K562 (cell line): ENCODE results near the gene CCT8L2. TPM values are rescaled to one million over a fixed set of nuclear protein-coding genes. Genes with fewer than 3 reads are reported as not detected.

ENCODE experiments used
- ATAC-seq: fragments of 200-7000 bp; cut with Tn5 transposase; 3 replicates; pipeline ENCODE4 v1.9.1; 2020; ENCODE audit warnings: moderate library complexity
- BruUV-seq: library from RNA; stranded (reverse); fragments of 400-500 nt; replicated peaks from 2 replicates; lab custom pipeline; 2021; lab: Mats Ljungman, UMichigan
- CTCF ChIA-PET: fragments of 300-600 bp; formaldehyde crosslinking; extraction: SDS; loops from one replicate; lab custom pipeline; 2021; ENCODE audit warnings: low intra/inter-chr PET ratio; lab: Yijun Ruan, JAX
- POLR2A ChIA-PET: fragments of 300-600, 350-650 bp; sonication (Branson Sonifier 250); formaldehyde crosslinking; extraction: SDS; loops from one replicate; lab custom pipeline; 2021; ENCODE audit warnings: antibody characterized with exemption, inconsistent platforms; lab: Yijun Ruan, JAX
- DNase-seq, 4 experiments: peaks; one replicate each; pipeline versions ENCODE4 v3.0.0 to v3.0.0-alpha.2; 2011 to 2018; ENCODE audit warnings: low spot score in 3 of 4, mixed read lengths in 3 of 4; ENCODE audit errors: extremely low read depth in 1 of 4
- FAIRE-seq: peaks from 2 replicates; lab custom pipeline; 2011; peaks lifted over from hg19 to GRCh38; lab: Jason Lieb, UNC
- H2AFZ ChIP-seq: 2 replicates; pipeline ENCODE4 v1.6.0; 2011; ENCODE audit warnings: low read depth, low read length, control low read depth, inconsistent platforms
- H3K27ac ChIP-seq: fragments of 200-600 bp; 3 replicates; pipeline ENCODE4 v1.8.0; 2011; ENCODE audit warnings: low read depth, mild to moderate bottlenecking, control low read depth, inconsistent platforms, low read length, moderate library complexity, mixed read lengths; ENCODE audit errors: extremely low read depth
- H3K27me3 ChIP-seq, 2 experiments: fragments of 300-600 bp in 1 of 2; 2 replicates in 1 of 2; 3 replicates in 1 of 2; pipeline versions ENCODE4 v1.6.0 to v1.8.0; 2011; ENCODE audit warnings: inconsistent platforms in 2 of 2, low read length in 2 of 2, mild to moderate bottlenecking in 1 of 2, mixed read lengths in 1 of 2, moderate library complexity in 1 of 2; ENCODE audit not compliant: control insufficient read depth in 2 of 2, insufficient read depth in 2 of 2
- H3K36me3 ChIP-seq: fragments of 300-600 bp; 3 replicates; pipeline ENCODE4 v1.8.0; 2011; ENCODE audit warnings: mild to moderate bottlenecking, low read length, inconsistent platforms; ENCODE audit not compliant: control insufficient read depth, insufficient read depth
- H3K4me1 ChIP-seq, 2 experiments: fragments of 200-600 bp in 1 of 2; replicated peaks in 1 of 2; 2 replicates in 1 of 2; 3 replicates in 1 of 2; pipeline versions ENCODE4 v1.5.1 to v1.8.0; 2011; ENCODE audit warnings: inconsistent platforms in 2 of 2, low read length in 2 of 2, mild to moderate bottlenecking in 1 of 2, mixed read lengths in 1 of 2, moderate library complexity in 1 of 2; ENCODE audit not compliant: control insufficient read depth in 2 of 2, insufficient read depth in 2 of 2
- H3K4me2 ChIP-seq: 2 replicates; pipeline ENCODE4 v1.6.1; 2011; ENCODE audit warnings: low read length, control low read depth, inconsistent platforms, mixed read lengths; ENCODE audit not compliant: insufficient read depth
- H3K4me3 ChIP-seq: fragments of 200-600 bp; sonication (generic), shearing (Covaris generic); 2 replicates; pipeline ENCODE4 v1.5.1; 2016; ENCODE audit warnings: control low read depth, inconsistent platforms
- H3K79me2 ChIP-seq: fragments of 200-600 bp; 3 replicates; pipeline ENCODE4 v1.8.0; 2011; ENCODE audit warnings: low read length, inconsistent platforms; ENCODE audit not compliant: control insufficient read depth, insufficient read depth
- H3K9ac ChIP-seq, 2 experiments: 2 replicates each; pipeline versions ENCODE4 v1.6.0 to v1.6.1; 2011; ENCODE audit warnings: low read depth in 2 of 2, low read length in 2 of 2, control low read depth in 1 of 2, inconsistent platforms in 1 of 2, mild to moderate bottlenecking in 1 of 2, mixed read lengths in 1 of 2; ENCODE audit not compliant: insufficient read depth in 1 of 2
- H3K9me1 ChIP-seq: one replicate; pipeline ENCODE4 v1.6.0; 2011; ENCODE audit warnings: inconsistent platforms, mild to moderate bottlenecking, low read length, moderate library complexity; ENCODE audit not compliant: control insufficient read depth, insufficient read depth
- H3K9me3 ChIP-seq: replicated peaks from 2 replicates; pipeline ENCODE4 v1.5.1; 2011; ENCODE audit warnings: low read depth, low read length, inconsistent platforms; ENCODE audit not compliant: control insufficient read depth, insufficient read depth
- H4K20me1 ChIP-seq: replicated peaks from 2 replicates; pipeline ENCODE4 v1.6.1; 2011; ENCODE audit warnings: low read length, inconsistent platforms, mixed read lengths; ENCODE audit not compliant: control insufficient read depth, insufficient read depth
- BRD4 ChIP-seq: fragments of 200-600 bp; sonication (generic); IDR thresholded peaks from 2 replicates; pipeline ENCODE4 v1.6.1; 2017; ENCODE audit warnings: inconsistent platforms
- CREB1 ChIP-seq, 2 experiments: sonication (generic) in 1 of 2; formaldehyde crosslinking in 1 of 2; IDR thresholded peaks; 2 replicates each; pipeline versions ENCODE4 v1.6.1 to v1.8.0; 2012 to 2022; ENCODE audit warnings: inconsistent platforms in 1 of 2, mild to moderate bottlenecking in 1 of 2, missing genetic modification reagents in 1 of 2, moderate library complexity in 1 of 2
- EP300 ChIP-seq: IDR thresholded peaks from 2 replicates; pipeline ENCODE4 v1.6.1; 2012; ENCODE audit warnings: low read length, improper control_type of control experiment
- FOSL1 ChIP-seq: fragments of 200-800 bp; sonication (Bioruptor generic); conservative IDR thresholded peaks from 2 replicates; pipeline ENCODE4 v1.6.1; 2016; ENCODE audit warnings: missing genetic modification characterization, missing compliant biosample characterization
- FOXM1 ChIP-seq, 2 experiments: fragments of 450-650 bp in 1 of 2; sonication (generic) in 1 of 2; formaldehyde crosslinking in 1 of 2; IDR thresholded peaks; 2 replicates each; pipeline versions ENCODE4 v1.6.1 to v1.9.0; 2017 to 2022; ENCODE audit warnings: low read depth in 2 of 2, mild to moderate bottlenecking in 2 of 2, missing genetic modification reagents in 1 of 2, moderate library complexity in 1 of 2
- JUN ChIP-seq, 2 experiments: sonication (generic) in 1 of 2; formaldehyde crosslinking in 1 of 2; IDR thresholded peaks; 2 replicates each; pipeline versions ENCODE4 v1.6.1 to v1.8.0; 2012 to 2022; ENCODE audit warnings: borderline replicate concordance in 2 of 2, mild to moderate bottlenecking in 2 of 2, improper control_type of control experiment in 1 of 2, low read depth in 1 of 2, low read length in 1 of 2, missing genetic modification reagents in 1 of 2
- MAFF ChIP-seq: IDR thresholded peaks from 2 replicates; pipeline ENCODE4 v1.6.1; 2012; ENCODE audit warnings: low read length, improper control_type of control experiment
- NFE2 ChIP-seq: IDR thresholded peaks from 2 replicates; pipeline ENCODE4 v1.6.1; 2014; ENCODE audit warnings: antibody characterized with exemption, low read depth
- POLR2H ChIP-seq: IDR thresholded peaks from 2 replicates; pipeline ENCODE4 v1.6.1; 2016; ENCODE audit warnings: missing genetic modification characterization, low read depth, mild to moderate bottlenecking, control low read depth, missing compliant biosample characterization, moderate library complexity
- SMARCE1 ChIP-seq: fragments of 450-650 bp; IDR thresholded peaks from 2 replicates; pipeline ENCODE4 v1.7.1; 2016; ENCODE audit warnings: mild to moderate bottlenecking
- SNIP1 ChIP-seq: fragments of 450-650 bp; IDR thresholded peaks from 2 replicates; pipeline ENCODE4 v1.7.1; 2017; ENCODE audit warnings: low read depth, mild to moderate bottlenecking
- VEZF1 ChIP-seq: fragments of 200-800 bp; sonication (Bioruptor generic); IDR thresholded peaks from 2 replicates; pipeline ENCODE4 v1.6.1; 2017; ENCODE audit warnings: missing genetic modification characterization, missing compliant biosample characterization
- ZNF316 ChIP-seq: fragments of 450-650 bp; IDR thresholded peaks from 2 replicates; pipeline ENCODE4 v1.6.1; 2016
- ZNF384 ChIP-seq: IDR thresholded peaks from 2 replicates; pipeline ENCODE4 v1.6.1; 2012; ENCODE audit warnings: low read depth, low read length, improper control_type of control experiment
- WGBS: fragments of 100-300 bp; shearing (Covaris generic); methylation state at CpG from one replicate; pipeline ENCODE4 v1.1.6; 2016; ENCODE audit warnings: low coverage, mixed read lengths; ENCODE audit not compliant: insufficient coverage; ENCODE audit errors: missing lambda C conversion rate; 5-methylcytosine and 5-hydroxymethylcytosine counted together
- in situ Hi-C: fragments of 300-500 bp; cut with MboI; formaldehyde crosslinking; loops from 4 replicates; pipeline ENCODE4 v1.15.0; 2018; ENCODE audit warnings: inconsistent platforms, mixed read lengths
- intact Hi-C: fragments of 100-400 bp; cut with micrococcal nuclease; formaldehyde crosslinking; loops from 2 replicates; pipeline ENCODE4 v1.14.2; 2022
- polyA plus RNA-seq, 8 experiments: library from polyadenylated mRNA; depleted of rRNA in 4 of 8; stranded (reverse) in 5 of 8; unstranded in 3 of 8; fragments of >200 nt; fragmentation: Nextera tagmentation in 2 of 8; fragmentation: Illumina TruSeq in 1 of 8; extraction: Ambion mirVana in 2 of 8; extraction: Trizol in 1 of 8; gene quantifications; 2 replicates each; pipeline versions ENCODE4 v1.2.1 to v1.2.3, GENCODE V29; 2011 to 2014; ENCODE audit warnings: inconsistent platforms in 1 of 8, missing spikeins in 1 of 8
- total RNA-seq, 7 experiments: library from RNA; depleted of rRNA in 6 of 7; stranded (reverse); fragments of >200 nt in 6 of 7; fragmentation: Illumina TruSeq in 2 of 7; extraction: Trizol in 2 of 7; gene quantifications; 2 replicates each; pipeline versions ENCODE4 v1.2.1 to v1.2.3, GENCODE V29; 2011 to 2021; ENCODE audit warnings: low replicate concordance in 1 of 7
- TF ChIP-seq, protein P1 (sequence below): fragments of 250-450 bp; sonication (Bioruptor Pico); IDR thresholded peaks from 2 replicates; pipeline ENCODE4 v1.4.0; 2020; ENCODE audit warnings: borderline replicate concordance
- TF ChIP-seq, protein P2 (sequence below): fragments of 450-650 bp; IDR thresholded peaks from 2 replicates; pipeline ENCODE4 v1.6.1; 2018; ENCODE audit not compliant: partially characterized antibody

The CCT8L2 gene
- total and polyA plus RNA-seq, 9 of the 15 experiments (the other 6 are each of a cell fraction or from before 2014, with no cell fraction given): 0.13 TPM; not detected in 8

GRCh38 chr22:16586170-16586569, 6.4 kb downstream of the CCT8L2 start:
- intact Hi-C loops: no loop called here
- Histone ChIP-seq H3K4me2 (peak overlapping the region; percentile 0; the same call in 1 of the 2 replicates), H3K4me3 (no peak overlapping the region), H3K27me3 (peaks cover 0 to 4% of the 10 kb centered on the region in 2 experiments; a peak in 2 of 5 replicates), H3K36me3 (no peaks in the 10 kb centered on the region), H3K9ac (no peak overlapping the region), H3K9me1 (no peaks in the 10 kb centered on the region), H3K79me2 (no peaks in the 10 kb centered on the region), H3K9me3 (no peaks in the 10 kb centered on the region), H3K27ac (no peak overlapping the region), H4K20me1 (no peaks in the 10 kb centered on the region), H2AFZ (peak overlapping the region; percentile 2; the same call in 1 of the 2 replicates), H3K4me1 (peaks cover 4 to 10% of the 10 kb centered on the region in 2 experiments; a peak in 4 of 5 replicates)
- in situ Hi-C loops: no loop called here
- ChIA-PET CTCF (no interaction called here), POLR2A (no interaction called here)
- WGBS: 2% methylated on average over 2 of the region's 2 CpGs
- no peak for FAIRE-seq
- BruUV-seq: no TSS peak
- DNase-seq: peak; percentile 41 to 79 (median 57)
- peak; percentile 51 for ATAC-seq
- peak; percentile 58; the same call in 1 of the 2 replicates for TF ChIP-seq FOSL1 (tag)
- 0 out of 2 replicates have a peak, but pooled peaks have one; percentile 22 for TF ChIP-seq ZNF384
- peak; percentile 82 for TF ChIP-seq VEZF1 (CRISPR knock-in tag)
- no peak for TF ChIP-seq SNIP1
- TF ChIP-seq, protein P1, sequence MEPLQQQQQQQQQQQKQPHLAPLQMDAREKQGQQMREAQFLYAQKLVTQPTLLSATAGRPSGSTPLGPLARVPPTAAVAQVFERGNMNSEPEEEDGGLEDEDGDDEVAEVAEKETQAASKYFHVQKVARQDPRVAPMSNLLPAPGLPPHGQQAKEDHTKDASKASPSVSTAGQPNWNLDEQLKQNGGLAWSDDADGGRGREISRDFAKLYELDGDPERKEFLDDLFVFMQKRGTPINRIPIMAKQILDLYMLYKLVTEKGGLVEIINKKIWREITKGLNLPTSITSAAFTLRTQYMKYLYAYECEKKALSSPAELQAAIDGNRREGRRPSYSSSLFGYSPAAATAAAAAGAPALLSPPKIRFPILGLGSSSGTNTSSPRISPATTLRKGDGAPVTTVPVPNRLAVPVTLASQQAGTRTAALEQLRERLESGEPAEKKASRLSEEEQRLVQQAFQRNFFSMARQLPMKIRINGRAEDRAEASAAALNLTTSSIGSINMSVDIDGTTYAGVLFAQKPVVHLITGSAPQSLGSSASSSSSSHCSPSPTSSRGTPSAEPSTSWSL: no peak
- peak; percentile 91 for TF ChIP-seq MAFF
- TF ChIP-seq ZNF316: peak; percentile 96
- TF ChIP-seq BRD4: no peak
- TF ChIP-seq CREB1 (IDR thresholded peaks at IDR 0.05): no peak
- TF ChIP-seq CREB1 (CRISPR knock-in tag; IDR thresholded peaks at IDR 0.05): no peak
- no peak for TF ChIP-seq FOXM1 (IDR thresholded peaks at IDR 0.05; ENCODE audit: low read depth)
- no peak for TF ChIP-seq FOXM1 (CRISPR knock-in tag; IDR thresholded peaks at IDR 0.05; ENCODE audit: low read depth)
- TF ChIP-seq EP300: peak; percentile 70
- TF ChIP-seq JUN (IDR thresholded peaks at IDR 0.05; ENCODE audit: borderline replicate concordance, low read depth, low read length): peak; percentile 63
- TF ChIP-seq JUN (CRISPR knock-in tag; IDR thresholded peaks at IDR 0.05; ENCODE audit: borderline replicate concordance): no peak
- no peak for TF ChIP-seq POLR2H
- peak; percentile 95 for TF ChIP-seq NFE2
- TF ChIP-seq, protein P2, sequence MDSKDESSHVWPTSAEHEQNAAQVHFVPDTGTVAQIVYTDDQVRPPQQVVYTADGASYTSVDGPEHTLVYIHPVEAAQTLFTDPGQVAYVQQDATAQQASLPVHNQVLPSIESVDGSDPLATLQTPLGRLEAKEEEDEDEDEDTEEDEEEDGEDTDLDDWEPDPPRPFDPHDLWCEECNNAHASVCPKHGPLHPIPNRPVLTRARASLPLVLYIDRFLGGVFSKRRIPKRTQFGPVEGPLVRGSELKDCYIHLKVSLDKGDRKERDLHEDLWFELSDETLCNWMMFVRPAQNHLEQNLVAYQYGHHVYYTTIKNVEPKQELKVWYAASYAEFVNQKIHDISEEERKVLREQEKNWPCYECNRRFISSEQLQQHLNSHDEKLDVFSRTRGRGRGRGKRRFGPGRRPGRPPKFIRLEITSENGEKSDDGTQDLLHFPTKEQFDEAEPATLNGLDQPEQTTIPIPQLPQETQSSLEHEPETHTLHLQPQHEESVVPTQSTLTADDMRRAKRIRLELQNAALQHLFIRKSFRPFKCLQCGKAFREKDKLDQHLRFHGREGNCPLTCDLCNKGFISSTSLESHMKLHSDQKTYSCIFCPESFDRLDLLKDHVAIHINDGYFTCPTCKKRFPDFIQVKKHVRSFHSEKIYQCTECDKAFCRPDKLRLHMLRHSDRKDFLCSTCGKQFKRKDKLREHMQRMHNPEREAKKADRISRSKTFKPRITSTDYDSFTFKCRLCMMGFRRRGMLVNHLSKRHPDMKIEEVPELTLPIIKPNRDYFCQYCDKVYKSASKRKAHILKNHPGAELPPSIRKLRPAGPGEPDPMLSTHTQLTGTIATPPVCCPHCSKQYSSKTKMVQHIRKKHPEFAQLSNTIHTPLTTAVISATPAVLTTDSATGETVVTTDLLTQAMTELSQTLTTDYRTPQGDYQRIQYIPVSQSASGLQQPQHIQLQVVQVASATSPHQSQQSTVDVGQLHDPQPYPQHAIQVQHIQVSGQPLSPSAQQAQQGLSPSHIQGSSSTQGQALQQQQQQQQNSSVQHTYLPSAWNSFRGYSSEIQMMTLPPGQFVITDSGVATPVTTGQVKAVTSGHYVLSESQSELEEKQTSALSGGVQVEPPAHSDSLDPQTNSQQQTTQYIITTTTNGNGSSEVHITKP: peak; percentile 54
- TF ChIP-seq SMARCE1: peak; percentile 43; the same call in 1 of the 2 replicates
